HFF-Myc (cell line): ENCODE measurements around the gene ZNF646.

ENCODE experiments used
- DNase-seq: peaks from one replicate; pipeline ENCODE4 v3.0.0-alpha.2; 2011; ENCODE audit warnings: low read depth; ENCODE audit errors: extremely low read depth
- H3K4me3 ChIP-seq: replicated peaks from 2 replicates; pipeline ENCODE4 v1.5.1; 2011; ENCODE audit warnings: low read depth, mild to moderate bottlenecking, control low read depth, low read length
- CTCF ChIP-seq: IDR thresholded peaks from 2 replicates; pipeline ENCODE4 v1.5.1; 2012; ENCODE audit warnings: mild to moderate bottlenecking, low read depth, low read length, control low read depth; ENCODE audit errors: missing control alignments

Gene ZNF646

GRCh38 chr16:31112711-31113110, 38.5 kb downstream of the ZNF646 start:
- H3K4me3 ChIP-seq, result no peak overlapping the region
- TF ChIP-seq CTCF, result no peak
- no peak for DNase-seq

GRCh38 chr16:31113121-31114120, 39.2 kb downstream of the ZNF646 start:
- DNase-seq, result no peak
- no peak overlapping the region for H3K4me3 ChIP-seq
- no peak for TF ChIP-seq CTCF

- TF ChIP-seq CTCF, result no peak
- DNase-seq, result no peak
- H3K4me3 ChIP-seq, result no peak overlapping the region
Measured at GRCh38 chr16:31114468-31114867, 40.2 kb downstream of the ZNF646 start.

- TF ChIP-seq CTCF, result no peak
- peak; percentile 91 for DNase-seq
- H3K4me3 ChIP-seq, result peak within 1 kb of the TSS; percentile 65
Measured at GRCh38 chr16:31117384-31118222, 43.4 kb downstream of the ZNF646 start, which contains the start of gene KAT8. KAT8 (plus strand) TSS chr16:31117664; CDS start chr16:31117682, 18 bp downstream.

- peak overlapping the region; percentile 65 for H3K4me3 ChIP-seq
- DNase-seq, result no peak
Measured at GRCh38 chr16:31118223-31119155, 44.3 kb downstream of the ZNF646 start.

More at GRCh38 chr16:31118223-31119155, 44.3 kb downstream of the ZNF646 start:
- no peak for TF ChIP-seq CTCF
